H1 (cell line): ENCODE data around the gene PCDH7. TPM values are rescaled to one million over a fixed set of nuclear protein-coding genes. Genes with fewer than 3 reads are reported as not detected.

Experiments used
- RAD21 ChIP-seq, 2 experiments: IDR thresholded peaks in 1 of 2; conservative IDR thresholded peaks in 1 of 2; 2 replicates each; pipeline ENCODE4 v1.6.1; 2011; ENCODE audit warnings: low read depth in 2 of 2, low read length in 2 of 2, improper control_type of control experiment in 1 of 2, inconsistent platforms in 1 of 2, mild to moderate bottlenecking in 1 of 2, moderate library complexity in 1 of 2
- polyA plus RNA-seq, 7 experiments: library from polyadenylated mRNA; depleted of rRNA in 3 of 7; stranded (reverse) in 5 of 7; unstranded in 2 of 7; fragments of >200 nt in 5 of 7; fragments of 200-250 nt in 2 of 7; gene quantifications; 1 replicate in 5 of 7; 2 replicates in 1 of 7; 4 replicates in 1 of 7; pipeline versions ENCODE4 v1.2.1 to v1.2.3, GENCODE V29; 2011 to 2013; ENCODE audit warnings: missing spikeins in 2 of 7, mixed read lengths in 2 of 7
- total RNA-seq: library from RNA; stranded (reverse); fragmentation: NEBNext Ultra II Directional; extraction: Animal tissue kit (Norgen Biotek cat#: 25700); gene quantifications from 2 replicates; pipeline ENCODE4 v1.2.1, GENCODE V29; 2021

Gene PCDH7
- total and polyA plus RNA-seq, 2 of the 8 experiments (the other 6 are each of a cell fraction or from before 2014, with no cell fraction given) = 3.1 to 6.1 TPM

DNA sequence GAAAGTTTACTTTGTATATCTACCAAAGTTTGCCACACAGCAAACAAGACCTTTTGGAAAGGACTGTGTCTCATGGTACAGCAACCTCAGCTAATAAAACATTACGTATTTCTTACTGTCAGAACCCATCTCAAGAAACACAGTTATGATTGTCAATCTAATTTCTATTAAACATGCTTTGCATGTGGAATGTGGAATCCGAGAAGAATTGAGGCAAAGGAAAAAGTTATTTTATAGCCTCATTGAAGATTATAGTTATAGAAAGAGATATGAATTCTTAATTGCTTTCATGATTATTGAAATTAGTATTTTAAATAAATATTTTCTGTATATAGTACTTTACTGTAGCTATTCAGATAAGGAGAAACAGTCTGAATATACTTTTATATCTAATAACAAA, 5.4 kb downstream of the PCDH7 start (continued):
- TF ChIP-seq RAD21 (IDR thresholded peaks at IDR 0.05 in 1 of 2, conservative IDR thresholded peaks at IDR 0.05 in 1 of 2; ENCODE audit: low read depth in 2 of 2, low read length in 2 of 2) = no peak
